Astrocyte (in vitro differentiated cells and primary cell): ENCODE results near the gene MYO15B. TPM values are rescaled to one million over a fixed set of nuclear protein-coding genes. Genes with fewer than 3 reads are reported as not detected.
A peak's percentile ranks its signal among the peaks of the same experiment; 100 is the strongest.

ENCODE experiments used
- DNase-seq: peaks from one replicate; pipeline ENCODE4 v3.0.0-alpha.2; 2010; ENCODE audit warnings: low read depth
- FAIRE-seq: peaks from 2 replicates; lab custom pipeline; 2011; peaks lifted over from hg19 to GRCh38; lab: Jason Lieb, UNC
- H2AFZ ChIP-seq: 2 replicates; pipeline ENCODE4 v1.6.0; 2012; ENCODE audit warnings: low read depth, low read length, inconsistent platforms
- H3K27ac ChIP-seq: 2 replicates; pipeline ENCODE4 v1.5.1; 2011; ENCODE audit warnings: low read depth, low read length, inconsistent platforms
- H3K27me3 ChIP-seq: 2 replicates; pipeline ENCODE4 v1.6.0; 2011; ENCODE audit warnings: low read length, inconsistent platforms; ENCODE audit not compliant: insufficient read depth
- H3K36me3 ChIP-seq: 2 replicates; pipeline ENCODE4 v1.5.1; 2011; ENCODE audit warnings: low read length, inconsistent platforms; ENCODE audit not compliant: insufficient read depth
- H3K4me1 ChIP-seq: 2 replicates; pipeline ENCODE4 v1.5.1; 2011; ENCODE audit warnings: low read length, inconsistent platforms; ENCODE audit not compliant: insufficient read depth
- H3K4me2 ChIP-seq: 2 replicates; pipeline ENCODE4 v1.6.0; 2012; ENCODE audit warnings: low read length, inconsistent platforms
- H3K4me3 ChIP-seq: 2 replicates; pipeline ENCODE4 v1.5.1; 2011; ENCODE audit warnings: low read depth, mild to moderate bottlenecking, low read length, inconsistent platforms; ENCODE audit not compliant: insufficient read depth
- H3K79me2 ChIP-seq: 2 replicates; pipeline ENCODE4 v1.6.0; 2012; ENCODE audit warnings: mild to moderate bottlenecking, low read length, inconsistent platforms; ENCODE audit not compliant: insufficient read depth
- H3K9ac ChIP-seq: 2 replicates; pipeline ENCODE4 v1.6.0; 2012; ENCODE audit warnings: mild to moderate bottlenecking, low read length, inconsistent platforms
- H3K9me3 ChIP-seq: 2 replicates; pipeline ENCODE4 v1.5.1; 2012; ENCODE audit warnings: low read depth, mild to moderate bottlenecking, low read length, inconsistent platforms; ENCODE audit not compliant: insufficient read depth
- H4K20me1 ChIP-seq: 2 replicates; pipeline ENCODE4 v1.6.0; 2012; ENCODE audit warnings: low read length, inconsistent platforms; ENCODE audit not compliant: insufficient read depth
- H3K27ac Mint-ChIP-seq: one replicate; pipeline ENCODE4 v1.8.0; 2021; ENCODE audit warnings: mild to moderate bottlenecking, mixed read lengths; ENCODE audit not compliant: unreplicated experiment
- H3K27me3 Mint-ChIP-seq: one replicate; pipeline ENCODE4 v1.8.0; 2021; ENCODE audit warnings: low read depth, mixed read lengths; ENCODE audit not compliant: unreplicated experiment
- H3K36me3 Mint-ChIP-seq: one replicate; pipeline ENCODE4 v1.8.0; 2021; ENCODE audit warnings: low read depth, mixed read lengths; ENCODE audit not compliant: unreplicated experiment
- H3K4me1 Mint-ChIP-seq: one replicate; pipeline ENCODE4 v1.8.0; 2021; ENCODE audit warnings: low read depth, mixed read lengths; ENCODE audit not compliant: unreplicated experiment
- H3K4me3 Mint-ChIP-seq: one replicate; pipeline ENCODE4 v1.8.0; 2021; ENCODE audit warnings: mild to moderate bottlenecking, moderate library complexity, mixed read lengths; ENCODE audit not compliant: unreplicated experiment
- H3K9me3 Mint-ChIP-seq: one replicate; pipeline ENCODE4 v1.8.0; 2021; ENCODE audit warnings: mild to moderate bottlenecking, mixed read lengths; ENCODE audit not compliant: unreplicated experiment
- CTCF ChIP-seq: IDR thresholded peaks from 2 replicates; pipeline ENCODE4 v1.5.1; 2011; ENCODE audit warnings: low read depth, mild to moderate bottlenecking, inconsistent platforms, low read length, moderate library complexity; ENCODE audit not compliant: insufficient read depth
- EZH2 ChIP-seq: IDR thresholded peaks from 2 replicates; pipeline ENCODE4 v1.6.1; 2012; ENCODE audit warnings: mild to moderate bottlenecking, low read length, inconsistent platforms; ENCODE audit not compliant: insufficient read depth
- total RNA-seq: library from RNA; stranded (reverse); gene quantifications from 2 replicates; pipeline ENCODE4 v1.2.1, GENCODE V29; 2021

Gene MYO15B
- total RNA-seq, 1 donor from 2014 or later = 3.5 TPM

DNA sequence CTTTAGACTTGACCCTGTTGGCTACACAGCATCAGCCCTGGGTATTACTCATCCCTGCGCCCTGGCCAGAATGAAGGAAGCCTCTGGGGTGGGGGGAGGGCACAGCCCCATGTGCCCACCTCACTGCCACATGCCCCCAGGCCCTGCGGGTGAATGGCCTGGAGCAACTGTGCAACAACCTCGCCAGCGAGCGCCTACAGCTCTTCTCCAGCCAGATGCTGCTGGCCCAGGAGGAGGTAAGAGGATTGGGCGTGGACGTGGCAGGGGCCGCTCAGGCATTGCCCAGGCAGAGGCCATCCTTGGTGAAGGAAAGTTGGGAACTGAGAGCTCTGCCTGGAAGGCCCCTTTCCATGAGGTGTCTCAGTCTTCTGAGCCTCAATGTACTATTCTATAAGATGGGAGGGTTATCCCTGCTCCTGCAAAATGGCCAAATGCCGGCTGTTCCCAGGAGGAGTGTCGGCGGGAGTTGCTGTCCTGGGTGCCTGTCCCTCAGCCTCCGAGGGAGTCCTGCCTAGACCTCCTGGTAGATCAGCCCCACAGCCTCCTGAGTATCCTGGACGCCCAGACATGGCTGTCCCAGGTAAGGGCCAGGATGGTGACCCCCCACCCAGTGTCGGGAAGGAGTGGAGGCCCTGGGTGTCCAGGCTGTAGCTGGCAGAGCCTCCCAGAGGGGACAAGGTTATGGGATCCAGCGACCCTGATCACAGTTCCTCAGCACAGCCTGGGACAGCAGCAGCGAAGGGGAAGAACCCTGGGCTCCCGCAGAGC, 8.9 kb downstream of the MYO15B start:
- peaks cover 2% of the 10 kb centered on the region for H3K36me3 Mint-ChIP-seq
- peaks cover 10% of the 10 kb centered on the region for H3K27me3 Mint-ChIP-seq
- no peaks in the 10 kb centered on the region for H3K36me3 ChIP-seq
- H3K79me2 ChIP-seq = no peaks in the 10 kb centered on the region
- no peaks in the 10 kb centered on the region for H3K9me3 Mint-ChIP-seq
- DNase-seq = no peak
- no peaks in the 10 kb centered on the region for H3K9me3 ChIP-seq
- no peak overlapping the region for H3K27ac ChIP-seq
- no peak overlapping the region for H2AFZ ChIP-seq
- TF ChIP-seq EZH2 = no peak
- no peak for TF ChIP-seq CTCF
- peaks cover 4% of the 10 kb centered on the region for H3K27me3 ChIP-seq
- H4K20me1 ChIP-seq = no peaks in the 10 kb centered on the region
- no peak overlapping the region for H3K9ac ChIP-seq
- FAIRE-seq = no peak
- H3K4me3 ChIP-seq = no peak overlapping the region
- H3K4me3 Mint-ChIP-seq = no peak overlapping the region
- H3K4me2 ChIP-seq = no peak overlapping the region
- no peaks in the 10 kb centered on the region for H3K4me1 ChIP-seq
- H3K27ac Mint-ChIP-seq = no peak overlapping the region
- no peaks in the 10 kb centered on the region for H3K4me1 Mint-ChIP-seq

DNA sequence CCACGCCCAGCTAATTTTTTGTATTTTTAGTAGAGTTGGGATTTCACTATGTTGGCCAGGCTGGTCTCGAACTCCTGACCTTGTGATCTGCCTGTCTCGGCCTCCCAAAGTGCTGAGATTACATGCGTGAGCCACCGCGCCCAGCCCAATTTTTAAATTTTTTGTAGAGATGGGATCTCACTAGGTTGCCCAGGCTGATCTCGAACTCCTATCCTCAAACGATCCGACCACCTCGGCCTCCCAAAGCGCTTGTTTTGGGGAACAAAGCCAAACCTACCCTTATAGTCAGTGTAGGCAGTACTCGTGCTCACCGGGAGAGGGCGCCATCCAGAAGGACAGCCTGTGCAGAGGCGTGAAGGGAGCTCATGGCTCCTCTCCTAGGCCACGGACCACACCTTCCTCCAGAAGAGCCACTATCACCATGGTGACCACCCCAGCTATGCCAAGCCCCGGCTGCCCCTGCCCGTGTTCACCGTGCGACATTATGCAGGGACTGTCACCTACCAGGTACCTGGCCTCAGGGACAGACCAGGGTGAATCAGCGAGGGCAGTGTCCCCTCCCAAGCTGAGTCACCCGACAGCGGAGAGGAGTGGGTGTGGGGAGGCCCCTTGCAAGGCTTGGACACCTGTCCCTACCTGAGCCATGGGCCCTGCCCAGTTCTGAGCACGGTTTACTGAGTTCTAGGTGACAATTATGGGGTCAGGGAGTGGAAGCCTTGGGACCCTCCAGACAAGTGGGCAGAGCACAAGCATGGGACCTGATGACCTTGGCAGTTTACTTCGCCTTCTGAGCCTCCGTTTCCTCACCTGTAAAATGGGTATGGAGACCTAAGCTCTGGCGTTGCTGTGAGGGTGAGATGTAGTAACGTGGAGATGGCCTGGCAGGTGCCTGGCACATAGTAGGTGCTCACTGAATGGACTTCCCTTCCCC, 13.7 kb downstream of the MYO15B start:
- FAIRE-seq = no peak
- no peak overlapping the region for H3K4me2 ChIP-seq
- DNase-seq = no peak

More for the DNA sequence above, 13.7 kb downstream of the MYO15B start:
- Histone ChIP-seq H3K4me3 (no peak overlapping the region), H3K9ac (no peak overlapping the region), H4K20me1 (no peaks in the 10 kb centered on the region), H2AFZ (no peak overlapping the region), H3K27ac (no peak overlapping the region), H3K27me3 (peaks cover 6% of the 10 kb centered on the region), H3K79me2 (no peaks in the 10 kb centered on the region), H3K4me1 (no peaks in the 10 kb centered on the region), H3K36me3 (no peaks in the 10 kb centered on the region), H3K9me3 (no peaks in the 10 kb centered on the region)
- Mint-ChIP-seq H3K9me3 (no peaks in the 10 kb centered on the region), H3K27ac (no peak overlapping the region), H3K36me3 (no peaks in the 10 kb centered on the region), H3K4me1 (no peaks in the 10 kb centered on the region), H3K4me3 (no peak overlapping the region), H3K27me3 (peaks cover 7% of the 10 kb centered on the region)
- TF ChIP-seq EZH2 = no peak
- TF ChIP-seq CTCF = peak; percentile 60
